ENCODE data around the gene FAM120C.

DNA sequence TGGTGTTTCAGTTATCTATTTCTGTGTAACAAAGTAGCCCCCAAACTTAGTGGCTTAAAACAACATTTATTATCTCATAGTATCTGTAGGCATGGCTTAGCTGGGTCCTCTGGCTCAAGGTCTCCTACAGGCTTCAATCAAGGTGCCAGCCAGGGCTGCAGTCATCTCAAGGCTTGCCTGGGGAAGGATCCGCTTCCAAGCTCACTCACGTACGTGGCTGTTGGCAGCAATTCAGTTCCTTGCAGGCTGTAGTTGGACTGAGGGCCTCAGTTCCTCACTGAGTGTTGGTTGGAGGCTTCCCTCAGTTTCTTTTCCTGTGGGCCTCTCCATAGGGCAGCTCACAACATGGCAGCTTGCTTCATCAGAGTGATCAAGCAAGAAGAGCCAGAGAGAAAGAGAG lies 9.3 kb downstream of the FAM120C start:
- no peak for TF ChIP-seq CTCF (conservative IDR thresholded peaks at IDR 0.05)
- TF ChIP-seq ZFX (IDR thresholded peaks at IDR 0.05): no peak
